HepG2 (cell line): ENCODE measurements around the gene CFAP46. TPM values are rescaled to one million over a fixed set of nuclear protein-coding genes. Genes with fewer than 3 reads are reported as not detected.

Source experiments
- ATAC-seq: fragments of 200-7000 bp; cut with Tn5 transposase; 3 replicates; pipeline ENCODE4 v1.9.1; 2020; ENCODE audit warnings: mild to moderate bottlenecking, moderate library complexity
- BruUV-seq: library from RNA; stranded (reverse); fragments of 400-500 nt; replicated peaks from 2 replicates; lab custom pipeline; 2021; lab: Mats Ljungman, UMichigan
- CTCF ChIA-PET: fragments of 300-600 bp; formaldehyde crosslinking; extraction: SDS; loops from one replicate; lab custom pipeline; 2021; ENCODE audit warnings: low total read pairs, inconsistent platforms, low intra/inter-chr PET ratio; lab: Yijun Ruan, JAX
- POLR2A ChIA-PET: fragments of 350-600 bp; sonication (Branson Sonifier 250); formaldehyde crosslinking; loops from one replicate; lab custom pipeline; 2020; ENCODE audit warnings: antibody characterized with exemption, inconsistent platforms; lab: Yijun Ruan, JAX
- DNase-seq: peaks from one replicate; pipeline ENCODE4 v3.0.0-alpha.2; 2015; ENCODE audit warnings: low spot score
- FAIRE-seq: peaks from 3 replicates; lab custom pipeline; 2011; peaks lifted over from hg19 to GRCh38; lab: Jason Lieb, UNC
- H2AFZ ChIP-seq: one replicate; pipeline ENCODE4 v1.6.1; 2011; ENCODE audit warnings: low read length, inconsistent platforms
- H3K27ac ChIP-seq: fragments of 300-600 bp; 3 replicates; pipeline ENCODE4 v1.8.0; 2011; ENCODE audit warnings: mixed run types, mild to moderate bottlenecking, mixed read lengths, low read length, inconsistent platforms; ENCODE audit not compliant: insufficient read depth; ENCODE audit errors: extremely low read length
- H3K27me3 ChIP-seq, 2 experiments: fragments of 200-600 bp in 1 of 2; 2 replicates in 1 of 2; 3 replicates in 1 of 2; pipeline versions ENCODE4 v1.6.0 to v1.8.0; 2011; ENCODE audit warnings: low read length in 2 of 2, mild to moderate bottlenecking in 2 of 2, moderate library complexity in 2 of 2, inconsistent platforms in 1 of 2; ENCODE audit not compliant: insufficient read depth in 2 of 2, control insufficient read depth in 1 of 2
- H3K36me3 ChIP-seq, 2 experiments: fragments of 200-600 bp in 1 of 2; replicated peaks in 1 of 2; 2 replicates in 1 of 2; 3 replicates in 1 of 2; pipeline versions ENCODE4 v1.5.1 to v1.8.0; 2011; ENCODE audit warnings: low read length in 2 of 2, inconsistent platforms in 1 of 2; ENCODE audit not compliant: insufficient read depth in 2 of 2, control insufficient read depth in 1 of 2
- H3K4me1 ChIP-seq: 2 replicates; pipeline ENCODE4 v1.5.1; 2012; ENCODE audit warnings: low read length, inconsistent platforms; ENCODE audit not compliant: insufficient read depth
- H3K4me2 ChIP-seq: 2 replicates; pipeline ENCODE4 v1.6.0; 2011; ENCODE audit warnings: low read depth, low read length, inconsistent platforms
- H3K4me3 ChIP-seq, 3 experiments: fragments of 200-600 bp in 1 of 3; sonication (generic), shearing (Covaris generic) in 1 of 3; replicated peaks in 1 of 3; 2 replicates each; pipeline ENCODE4 v1.5.1; 2011 to 2016; ENCODE audit warnings: low read length in 3 of 3, inconsistent platforms in 2 of 3, low read depth in 2 of 3, mild to moderate bottlenecking in 2 of 3, control low read depth in 1 of 3, mixed read lengths in 1 of 3; ENCODE audit not compliant: insufficient read depth in 1 of 3
- H3K79me2 ChIP-seq: one replicate; pipeline ENCODE4 v1.6.1; 2011; ENCODE audit warnings: low read length, inconsistent platforms; ENCODE audit not compliant: insufficient read depth
- H3K9ac ChIP-seq: 2 replicates; pipeline ENCODE4 v1.6.0; 2011; ENCODE audit warnings: mild to moderate bottlenecking, low read depth, low read length, inconsistent platforms; ENCODE audit not compliant: insufficient read depth
- H3K9me3 ChIP-seq: 2 replicates; pipeline ENCODE4 v1.5.1; 2012; ENCODE audit warnings: mild to moderate bottlenecking, low read length
- H4K20me1 ChIP-seq: 2 replicates; pipeline ENCODE4 v1.6.0; 2011; ENCODE audit warnings: inconsistent platforms, mild to moderate bottlenecking, low read length, moderate library complexity; ENCODE audit not compliant: insufficient read depth
- MED1 ChIP-seq: sonication (generic); formaldehyde crosslinking; IDR thresholded peaks from 2 replicates; pipeline ENCODE4 v1.4.0; 2020; ENCODE audit warnings: missing genetic modification reagents
- NR0B2 ChIP-seq: sonication (generic); formaldehyde crosslinking; IDR thresholded peaks from 2 replicates; pipeline ENCODE4 v1.4.0; 2020; ENCODE audit warnings: mild to moderate bottlenecking, missing genetic modification reagents
- PHF8 ChIP-seq: sonication (generic); formaldehyde crosslinking; IDR thresholded peaks from 2 replicates; pipeline ENCODE4 v1.5.0; 2020; ENCODE audit warnings: missing genetic modification reagents
- WGBS: methylation state at CpG from one replicate; pipeline ENCODE4 v1.1.6; 2017; ENCODE audit warnings: low lambda C conversion rate; 5-methylcytosine and 5-hydroxymethylcytosine counted together
- in situ Hi-C: cut with HindIII; loops from 2 replicates; pipeline ENCODE4 v1.10.0; 2017; ENCODE audit warnings: low pct_unique_long_range_greater_than_20kb; ENCODE audit not compliant: extremely low pct_ligation_motif_present
- intact Hi-C: fragments of 100-400 bp; cut with micrococcal nuclease; formaldehyde crosslinking; loops from one replicate; pipeline ENCODE4 v1.10.0; 2022; ENCODE audit not compliant: unreplicated experiment
- polyA plus RNA-seq, 8 experiments: library from polyadenylated mRNA; depleted of rRNA in 3 of 8; stranded (reverse) in 7 of 8; unstranded in 1 of 8; fragments of >200 nt; fragmentation: Illumina TruSeq in 4 of 8; extraction: Trizol in 4 of 8; gene quantifications; 2 replicates each; pipeline versions ENCODE4 v1.2.1 to v1.2.3, GENCODE V29; 2011 to 2016; ENCODE audit warnings: low read depth in 4 of 8, missing spikeins in 1 of 8, mixed read lengths in 1 of 8; ENCODE audit not compliant: insufficient read depth in 1 of 8
- total RNA-seq, 5 experiments: library from RNA; depleted of rRNA; stranded (reverse); fragments of >200 nt; fragmentation: Illumina TruSeq; extraction: Trizol; gene quantifications; 2 replicates each; pipeline ENCODE4 v1.2.3, GENCODE V29; 2016; ENCODE audit warnings: low read depth in 1 of 5

Gene CFAP46
- total and polyA plus RNA-seq, 2 of the 13 experiments (the other 11 are each of a cell fraction or from before 2014, with no cell fraction given) = 0.24 to 0.84 TPM

GRCh38 chr10:132899751-132900065, 42.7 kb downstream of the CFAP46 start:
- DNase-seq (no peak), FAIRE-seq (no peak), ATAC-seq (no peak)
- Histone ChIP-seq H3K27me3 (peaks cover 4 to 55% of the 10 kb centered on the region in 2 experiments), H3K79me2 (no peaks in the 10 kb centered on the region), H3K9ac (no peak overlapping the region), H3K36me3 (no peaks in the 10 kb centered on the region), H3K4me3 (no peak overlapping the region), H3K4me2 (no peak overlapping the region), H4K20me1 (no peaks in the 10 kb centered on the region), H2AFZ (no peak overlapping the region), H3K9me3 (no peaks in the 10 kb centered on the region), H3K27ac (no peak overlapping the region), H3K4me1 (no peaks in the 10 kb centered on the region)
- WGBS = 17% methylated on average over 1 of the region's 7 CpGs
- in situ Hi-C loops = loop anchor here (10.0 kb wide), 1 partner anchor 245 kb away; no protein-coding TSS in a partner anchor
- CTCF ChIA-PET = no interaction called here
- POLR2A ChIA-PET = no interaction called here
- no TSS peak for BruUV-seq
- no peak for TF ChIP-seq PHF8 (CRISPR knock-in tag)
- intact Hi-C loops = loop anchor here (10.0 kb wide), 1 partner anchor 245 kb away; no protein-coding TSS in a partner anchor

- no peaks in the 10 kb centered on the region for H3K9me3 ChIP-seq
- no peak overlapping the region for H3K4me3 ChIP-seq
- WGBS = 22% methylated on average over 15 of the region's 30 CpGs
- no peaks in the 10 kb centered on the region for H4K20me1 ChIP-seq
- H3K4me2 ChIP-seq = no peak overlapping the region
- ATAC-seq (no peak; the same call in 2 of the 3 replicates), DNase-seq (no peak), FAIRE-seq (no peak)
- no peaks in the 10 kb centered on the region for H3K36me3 ChIP-seq
- no peak overlapping the region for H2AFZ ChIP-seq
- in situ Hi-C loops = loop anchor here (10.0 kb wide), 1 partner anchor 244 kb away; no protein-coding TSS in a partner anchor
- TF ChIP-seq MED1 (CRISPR knock-in tag) = no peak
- no peak for TF ChIP-seq NR0B2 (CRISPR knock-in tag)
- peaks cover 4 to 55% of the 10 kb centered on the region in 2 experiments for H3K27me3 ChIP-seq
- CTCF ChIA-PET = no interaction called here
- no peak overlapping the region for H3K27ac ChIP-seq
- intact Hi-C loops = loop anchor here (10.0 kb wide), 1 partner anchor 244 kb away; no protein-coding TSS in a partner anchor
- no peak overlapping the region for H3K9ac ChIP-seq
- H3K79me2 ChIP-seq = no peaks in the 10 kb centered on the region
- no TSS peak for BruUV-seq
- no peaks in the 10 kb centered on the region for H3K4me1 ChIP-seq
- POLR2A ChIA-PET = no interaction called here
Observed at GRCh38 chr10:132899054-132899750, 43.2 kb downstream of the CFAP46 start.
